CD4-positive, alpha-beta T cell treated with Interleukin-15 for 1 hour (primary cell): ENCODE measurements around the gene PDE6A.

Source experiments
- DNase-seq: peaks from one replicate; pipeline ENCODE4 v3.0.0-alpha.2; 2020

PDE6A gene

GRCh38 chr5:149808264-149808982 is 136.2 kb downstream of the PDE6A start:
- DNase-seq, result no peak
